Keratinocyte (primary cell): ENCODE data around the gene ANKRD13D. TPM values are rescaled to one million over a fixed set of nuclear protein-coding genes. Genes with fewer than 3 reads are reported as not detected.

Experiments used
- DNase-seq: peaks from one replicate; pipeline ENCODE4 v3.0.0-alpha.2; 2011; ENCODE audit warnings: low read depth, missing footprints, low spot score
- FAIRE-seq: peaks from 2 replicates; lab custom pipeline; 2011; peaks lifted over from hg19 to GRCh38; lab: Jason Lieb, UNC
- H2AFZ ChIP-seq: 2 replicates; pipeline ENCODE4 v1.6.0; 2012; ENCODE audit warnings: low read length, control low read depth, inconsistent platforms; ENCODE audit not compliant: control insufficient read depth
- H3K27ac ChIP-seq: 2 replicates; pipeline ENCODE4 v1.5.1; 2011; ENCODE audit warnings: low read length; ENCODE audit not compliant: control insufficient read depth, insufficient read depth
- H3K27me3 ChIP-seq: 3 replicates; pipeline ENCODE4 v1.6.0; 2011; ENCODE audit warnings: low read length; ENCODE audit not compliant: control insufficient read depth, insufficient read depth; ENCODE audit errors: extremely low read depth
- H3K36me3 ChIP-seq, 2 experiments: 2 replicates in 1 of 2; 3 replicates in 1 of 2; pipeline ENCODE4 v1.5.1; 2011; ENCODE audit warnings: low read length in 2 of 2, mild to moderate bottlenecking in 1 of 2; ENCODE audit not compliant: control insufficient read depth in 2 of 2, insufficient read depth in 2 of 2; ENCODE audit errors: extremely low read depth in 1 of 2
- H3K4me1 ChIP-seq: 3 replicates; pipeline ENCODE4 v1.5.1; 2011; ENCODE audit warnings: low read length; ENCODE audit not compliant: control insufficient read depth, insufficient read depth; ENCODE audit errors: extremely low read depth
- H3K4me2 ChIP-seq: 3 replicates; pipeline ENCODE4 v1.6.0; 2011; ENCODE audit warnings: low read depth, low read length; ENCODE audit not compliant: control insufficient read depth, insufficient read depth; ENCODE audit errors: extremely low read depth
- H3K4me3 ChIP-seq, 3 experiments: fragments of 200-600 bp in 1 of 3; sonication (generic) in 1 of 3; 2 replicates in 2 of 3; 3 replicates in 1 of 3; pipeline ENCODE4 v1.5.1; 2011 to 2016; ENCODE audit warnings: low read length in 3 of 3, mild to moderate bottlenecking in 3 of 3, control low read depth in 2 of 3, inconsistent platforms in 1 of 3, low read depth in 1 of 3, mixed read lengths in 1 of 3, mixed run types in 1 of 3, moderate library complexity in 1 of 3; ENCODE audit not compliant: control insufficient read depth in 2 of 3, insufficient read depth in 2 of 3; ENCODE audit errors: extremely low read depth in 1 of 3
- H3K79me2 ChIP-seq: 2 replicates; pipeline ENCODE4 v1.6.0; 2012; ENCODE audit warnings: low read length; ENCODE audit not compliant: control insufficient read depth, insufficient read depth
- H3K9ac ChIP-seq: 3 replicates; pipeline ENCODE4 v1.6.0; 2011; ENCODE audit warnings: low read length; ENCODE audit not compliant: control insufficient read depth, insufficient read depth; ENCODE audit errors: extremely low read depth
- H3K9me1 ChIP-seq: 3 replicates; pipeline ENCODE4 v1.6.0; 2011; ENCODE audit warnings: low read length; ENCODE audit not compliant: control insufficient read depth, insufficient read depth; ENCODE audit errors: extremely low read depth
- H3K9me3 ChIP-seq: 2 replicates; pipeline ENCODE4 v1.5.1; 2012; ENCODE audit warnings: low read depth, low read length; ENCODE audit not compliant: control insufficient read depth
- H4K20me1 ChIP-seq: 3 replicates; pipeline ENCODE4 v1.6.0; 2011; ENCODE audit warnings: low read length; ENCODE audit not compliant: control insufficient read depth, insufficient read depth; ENCODE audit errors: extremely low read depth
- EZH2 ChIP-seq: IDR thresholded peaks from one replicate; pipeline ENCODE4 v1.6.1; 2012; ENCODE audit warnings: inconsistent platforms, mild to moderate bottlenecking, low read length, moderate library complexity
- dilution Hi-C: fragments of 300-500 bp; cut with MboI; formaldehyde crosslinking; loops from one replicate; pipeline ENCODE4 v1.7.0; 2020; ENCODE audit warnings: low sequenced_read_pairs; ENCODE audit not compliant: extremely low pct_ligation_motif_present
- polyA plus RNA-seq, 5 experiments: library from polyadenylated mRNA; depleted of rRNA in 3 of 5; stranded (reverse) in 3 of 5; stranded (forward) in 1 of 5; unstranded in 1 of 5; fragments of >200 nt; gene quantifications; 1 replicate in 1 of 5; 2 replicates in 3 of 5; 3 replicates in 1 of 5; pipeline versions ENCODE4 v1.2.1 to v1.2.3, GENCODE V29; 2011 to 2012; ENCODE audit warnings: missing spikeins in 2 of 5, low read depth in 1 of 5, low replicate concordance in 1 of 5
- TF ChIP-seq, protein P1 (sequence below), 3 experiments: IDR thresholded peaks in 1 of 3; conservative IDR thresholded peaks in 1 of 3; optimal IDR thresholded peaks in 1 of 3; 2 replicates in 2 of 3; 3 replicates in 1 of 3; pipeline versions ENCODE3 to v1.5.1; 2011; ENCODE audit warnings: low read length in 3 of 3, mild to moderate bottlenecking in 3 of 3, moderate library complexity in 2 of 3, control low read depth in 1 of 3, inconsistent platforms in 1 of 3; ENCODE audit not compliant: insufficient read depth in 2 of 3; ENCODE audit errors: extremely low read depth in 1 of 3

The ANKRD13D gene
- polyA plus RNA-seq, 1 donor (not counting 4 experiments of a cell fraction or from before 2014, with no cell fraction given): 25.0 TPM

DNA sequence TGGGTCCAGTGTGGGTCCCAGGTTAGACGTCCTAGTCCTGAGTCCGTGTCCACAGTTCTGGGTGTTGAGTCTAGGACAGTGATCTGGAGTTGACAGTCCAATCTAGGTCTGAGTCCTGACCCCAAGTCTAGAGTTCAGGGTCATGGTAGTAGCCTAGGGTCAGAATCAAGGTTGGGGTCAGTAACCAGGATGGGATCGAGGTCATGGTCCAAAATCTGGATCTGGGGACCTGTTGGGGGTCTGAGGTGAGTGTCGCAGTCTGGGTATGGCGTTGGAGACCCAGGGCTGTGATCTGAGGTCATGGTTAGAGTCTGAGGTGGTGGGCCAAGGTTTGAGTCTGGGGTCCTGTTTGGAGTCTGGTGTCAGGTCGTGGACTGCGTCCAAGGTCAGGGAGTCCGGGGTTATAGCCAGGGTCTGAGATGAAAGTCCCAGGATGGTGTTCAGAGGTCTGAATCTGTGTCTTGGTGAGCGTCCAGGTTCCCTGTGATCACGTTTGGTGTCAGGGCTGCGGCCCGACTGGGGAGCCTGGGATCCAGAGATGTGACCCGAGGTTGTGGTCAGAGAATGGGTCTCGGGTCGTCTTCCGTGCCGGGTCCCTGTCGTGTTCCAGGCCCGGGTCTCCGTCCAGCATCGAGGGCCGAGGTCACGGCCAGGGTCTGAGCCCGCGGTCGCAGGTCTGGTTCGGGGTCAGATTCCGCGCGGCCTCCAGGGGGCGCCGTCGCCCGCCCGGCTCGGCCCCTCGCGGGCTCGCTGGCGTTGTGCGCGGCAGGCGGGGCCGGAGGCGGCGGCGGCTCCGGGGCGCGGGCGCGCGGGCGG lies 23.3 kb upstream of the ANKRD13D start:
- Histone ChIP-seq H3K9me1 (peaks cover 3% of the 10 kb centered on the region), H2AFZ (peak overlapping the region; percentile 13), H3K36me3 (peaks cover 8 to 10% of the 10 kb centered on the region in 2 experiments), H3K4me1 (peaks cover 87% of the 10 kb centered on the region), H4K20me1 (peaks cover 6% of the 10 kb centered on the region), H3K27ac (peak overlapping the region; percentile 7), H3K4me3 (peak overlapping the region in 2 of 3 experiments; percentile 21 to 45), H3K27me3 (no peaks in the 10 kb centered on the region), H3K79me2 (peaks cover 40% of the 10 kb centered on the region), H3K4me2 (peak overlapping the region; percentile 60), H3K9ac (peak overlapping the region; percentile 55), H3K9me3 (no peaks in the 10 kb centered on the region)
- no peak for TF ChIP-seq EZH2
- TF ChIP-seq, protein P1, sequence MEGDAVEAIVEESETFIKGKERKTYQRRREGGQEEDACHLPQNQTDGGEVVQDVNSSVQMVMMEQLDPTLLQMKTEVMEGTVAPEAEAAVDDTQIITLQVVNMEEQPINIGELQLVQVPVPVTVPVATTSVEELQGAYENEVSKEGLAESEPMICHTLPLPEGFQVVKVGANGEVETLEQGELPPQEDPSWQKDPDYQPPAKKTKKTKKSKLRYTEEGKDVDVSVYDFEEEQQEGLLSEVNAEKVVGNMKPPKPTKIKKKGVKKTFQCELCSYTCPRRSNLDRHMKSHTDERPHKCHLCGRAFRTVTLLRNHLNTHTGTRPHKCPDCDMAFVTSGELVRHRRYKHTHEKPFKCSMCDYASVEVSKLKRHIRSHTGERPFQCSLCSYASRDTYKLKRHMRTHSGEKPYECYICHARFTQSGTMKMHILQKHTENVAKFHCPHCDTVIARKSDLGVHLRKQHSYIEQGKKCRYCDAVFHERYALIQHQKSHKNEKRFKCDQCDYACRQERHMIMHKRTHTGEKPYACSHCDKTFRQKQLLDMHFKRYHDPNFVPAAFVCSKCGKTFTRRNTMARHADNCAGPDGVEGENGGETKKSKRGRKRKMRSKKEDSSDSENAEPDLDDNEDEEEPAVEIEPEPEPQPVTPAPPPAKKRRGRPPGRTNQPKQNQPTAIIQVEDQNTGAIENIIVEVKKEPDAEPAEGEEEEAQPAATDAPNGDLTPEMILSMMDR (optimal IDR thresholded peaks at IDR 0.05 in 1 of 3, IDR thresholded peaks at IDR 0.05 in 1 of 3, conservative IDR thresholded peaks at IDR 0.05 in 1 of 3; ENCODE audit: extremely low read depth in 1 of 3, insufficient read depth in 2 of 3, low read length in 3 of 3): peak in 2 of 3 experiments; percentile 35 to 81
- dilution Hi-C loops: no loop called here
- FAIRE-seq (no peak), DNase-seq (no peak)

DNA sequence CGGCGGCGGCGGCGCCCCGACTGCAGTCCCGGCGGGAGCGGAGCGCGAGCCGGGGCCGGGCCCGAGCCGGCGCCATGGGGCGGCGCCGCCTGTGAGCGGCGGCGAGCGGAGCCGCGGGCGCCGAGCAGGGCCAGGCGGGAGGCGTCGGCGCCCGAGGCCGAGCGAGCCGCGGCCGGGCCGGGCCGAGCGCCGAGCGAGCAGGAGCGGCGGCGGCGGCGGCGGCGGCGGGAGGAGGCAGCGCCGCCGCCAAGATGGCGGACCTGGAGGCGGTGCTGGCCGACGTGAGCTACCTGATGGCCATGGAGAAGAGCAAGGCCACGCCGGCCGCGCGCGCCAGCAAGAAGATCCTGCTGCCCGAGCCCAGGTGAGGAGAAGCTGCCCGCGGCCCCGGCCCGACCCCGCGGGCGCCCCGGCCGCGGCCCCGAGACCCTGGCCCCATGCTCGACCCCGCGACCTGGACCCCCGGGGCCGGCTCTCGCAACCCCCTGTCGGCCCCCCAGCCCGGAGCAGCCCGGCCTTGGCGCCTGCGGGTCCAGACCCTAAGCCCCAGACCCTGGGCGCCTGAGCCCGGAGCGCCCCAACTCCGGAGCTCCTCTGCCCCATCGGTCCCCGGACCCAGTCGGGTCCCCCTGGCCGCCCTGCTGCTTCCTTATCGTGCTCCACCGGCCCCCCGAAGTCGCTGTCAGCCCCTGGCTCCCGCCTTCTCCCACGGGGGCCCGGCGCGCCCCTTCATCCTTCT lies 22.5 kb upstream of the ANKRD13D start, which contains the start of gene GRK2:
GRK2 (plus strand) TSS at position 25 of the 739 bp plus-strand sequence; CDS start at position 252, 227 bp downstream.
- FAIRE-seq (no peak), DNase-seq (no peak)
- Histone ChIP-seq H4K20me1 (peaks cover 14% of the 10 kb centered on the region), H3K9me1 (peaks cover 3% of the 10 kb centered on the region), H3K4me2 (peak within 1 kb of the TSS; percentile 99), H3K9me3 (no peaks in the 10 kb centered on the region), H3K36me3 (peaks cover 10 to 14% of the 10 kb centered on the region in 2 experiments), H3K27ac (peak within 1 kb of the TSS; percentile 46), H3K4me3 (peak within 1 kb of the TSS; percentile 60 to 90 (median 84)), H2AFZ (peak within 1 kb of the TSS; percentile 13), H3K9ac (peak within 1 kb of the TSS; percentile 79), H3K4me1 (peaks cover 86% of the 10 kb centered on the region), H3K27me3 (no peaks in the 10 kb centered on the region), H3K79me2 (peaks cover 48% of the 10 kb centered on the region)
- dilution Hi-C loops: no loop called here
- no peak for TF ChIP-seq EZH2
- TF ChIP-seq, protein P1 (optimal IDR thresholded peaks at IDR 0.05 in 1 of 3, IDR thresholded peaks at IDR 0.05 in 1 of 3, conservative IDR thresholded peaks at IDR 0.05 in 1 of 3; ENCODE audit: extremely low read depth in 1 of 3, insufficient read depth in 2 of 3, low read length in 3 of 3): no peak
